ENCODE results near the gene IMPDH2. TPM values are rescaled to one million over a fixed set of nuclear protein-coding genes. Genes with fewer than 3 reads are reported as not detected.

The IMPDH2 gene
- total RNA-seq (10 to 100 TPM; 50.5 to 62.6 (median 60.5) TPM), polyA plus RNA-seq (34.7 TPM)
- long read RNA-seq, donor 1, transcript IMPDH2-201 (14 exons, 1,643 nt), result major isoform, 63 of 105 reads
- long read RNA-seq, donor 1, partial matches to known transcripts, result 3 of 105 reads
- long read RNA-seq, donor 1, other reads (novel, unspliced or antisense), result 39 of 105 reads
- long read RNA-seq, donor 2, transcript IMPDH2-201 (14 exons, 1,643 nt), result major isoform, 27 of 43 reads
- long read RNA-seq, donor 2, partial matches to known transcripts, result 3 of 43 reads
- long read RNA-seq, donor 2, other reads (novel, unspliced or antisense), result 13 of 43 reads
- long read RNA-seq, donor 3, transcript IMPDH2-201 (14 exons, 1,643 nt), result major isoform, 225 of 425 reads
- long read RNA-seq, donor 3, partial matches to known transcripts, result 7 of 425 reads
- long read RNA-seq, donor 3, other reads (novel, unspliced or antisense), result 192 of 425 reads
- long read RNA-seq, donor 4, transcript IMPDH2-201 (14 exons, 1,643 nt), result major isoform, 30 of 65 reads
- long read RNA-seq, donor 4, partial matches to known transcripts, result 4 of 65 reads
- long read RNA-seq, donor 4, other reads (novel, unspliced or antisense), result 30 of 65 reads

- Histone ChIP-seq H3K27me3 (ENCODE audit: control insufficient read depth, insufficient read depth) (no peaks in the 10 kb centered on the region), H3K4me1 (ENCODE audit: control insufficient read depth, insufficient read depth, low read length) (peaks cover 8% of the 10 kb centered on the region), H3K4me3 (ENCODE audit: low read length) (peak within 1 kb of the TSS; percentile 66), H3K27ac (ENCODE audit: low read length) (peak within 1 kb of the TSS; percentile 94), H3K9me3 (ENCODE audit: control insufficient read depth, low read length) (no peaks in the 10 kb centered on the region)
- DNase-seq (peak; percentile 94 to 98 (median 98)), ATAC-seq (peak; percentile 92 to 94)
- intact Hi-C loops (cut with DNase I), result no loop called here
- WGBS, result 3% methylated on average over 55 of the region's 55 CpGs
These were observed at the start of gene IMPDH2 for GRCh38 chr3:49028673-49029562. IMPDH2 (minus strand) TSS chr3:49029398; CDS start chr3:49029350, 48 bp downstream.

- Histone ChIP-seq H3K27me3 (ENCODE audit: control insufficient read depth, insufficient read depth) (no peaks in the 10 kb centered on the region), H3K27ac (ENCODE audit: low read length) (no peak overlapping the region), H3K9me3 (ENCODE audit: control insufficient read depth, low read length) (no peaks in the 10 kb centered on the region), H3K4me3 (ENCODE audit: low read length) (no peak overlapping the region), H3K4me1 (ENCODE audit: control insufficient read depth, insufficient read depth, low read length) (peaks cover 3% of the 10 kb centered on the region)
- no peak for ATAC-seq
- WGBS, result 85% methylated on average over 4 of the region's 4 CpGs
- no peak for DNase-seq
- intact Hi-C loops (cut with DNase I), result no loop called here
These were observed 47.4 kb upstream of the IMPDH2 start for GRCh38 chr3:49076646-49077045.

GRCh38 chr3:49076116-49076515 is 46.9 kb upstream of the IMPDH2 start:
- H3K4me1 ChIP-seq (ENCODE audit: control insufficient read depth, insufficient read depth, low read length), result peaks cover 3% of the 10 kb centered on the region

GRCh38 chr3:49058011-49058410 is 28.8 kb upstream of the IMPDH2 start:
- Histone ChIP-seq H3K4me3 (ENCODE audit: low read length) (no peak overlapping the region), H3K4me1 (ENCODE audit: control insufficient read depth, insufficient read depth, low read length) (no peaks in the 10 kb centered on the region), H3K9me3 (ENCODE audit: control insufficient read depth, low read length) (no peaks in the 10 kb centered on the region), H3K27ac (ENCODE audit: low read length) (no peak overlapping the region), H3K27me3 (ENCODE audit: control insufficient read depth, insufficient read depth) (no peaks in the 10 kb centered on the region)
- intact Hi-C loops (cut with DNase I), result no loop called here
- DNase-seq (no peak), ATAC-seq (no peak)
- 81% methylated on average over 7 of the region's 7 CpGs for WGBS

More at GRCh38 chr3:49076116-49076515, 46.9 kb upstream of the IMPDH2 start:
- Histone ChIP-seq H3K4me3 (ENCODE audit: low read length) (no peak overlapping the region), H3K9me3 (ENCODE audit: control insufficient read depth, low read length) (no peaks in the 10 kb centered on the region), H3K27ac (ENCODE audit: low read length) (no peak overlapping the region), H3K27me3 (ENCODE audit: control insufficient read depth, insufficient read depth) (no peaks in the 10 kb centered on the region)
- 95% methylated on average over 13 of the region's 13 CpGs for WGBS
- ATAC-seq (no peak), DNase-seq (no peak)
- intact Hi-C loops (cut with DNase I), result no loop called here

- Histone ChIP-seq H3K27ac (ENCODE audit: low read length) (no peak overlapping the region), H3K27me3 (ENCODE audit: control insufficient read depth, insufficient read depth) (no peaks in the 10 kb centered on the region), H3K9me3 (ENCODE audit: control insufficient read depth, low read length) (no peaks in the 10 kb centered on the region), H3K4me3 (ENCODE audit: low read length) (no peak overlapping the region), H3K4me1 (ENCODE audit: control insufficient read depth, insufficient read depth, low read length) (no peaks in the 10 kb centered on the region)
- intact Hi-C loops (cut with DNase I), result no loop called here
- WGBS, result 96% methylated on average over 10 of the region's 10 CpGs
- ATAC-seq (peak in 1 of 2 donors; percentile 35), DNase-seq (no peak)
These were observed 28.1 kb upstream of the IMPDH2 start for GRCh38 chr3:49057268-49057667.

DNA sequence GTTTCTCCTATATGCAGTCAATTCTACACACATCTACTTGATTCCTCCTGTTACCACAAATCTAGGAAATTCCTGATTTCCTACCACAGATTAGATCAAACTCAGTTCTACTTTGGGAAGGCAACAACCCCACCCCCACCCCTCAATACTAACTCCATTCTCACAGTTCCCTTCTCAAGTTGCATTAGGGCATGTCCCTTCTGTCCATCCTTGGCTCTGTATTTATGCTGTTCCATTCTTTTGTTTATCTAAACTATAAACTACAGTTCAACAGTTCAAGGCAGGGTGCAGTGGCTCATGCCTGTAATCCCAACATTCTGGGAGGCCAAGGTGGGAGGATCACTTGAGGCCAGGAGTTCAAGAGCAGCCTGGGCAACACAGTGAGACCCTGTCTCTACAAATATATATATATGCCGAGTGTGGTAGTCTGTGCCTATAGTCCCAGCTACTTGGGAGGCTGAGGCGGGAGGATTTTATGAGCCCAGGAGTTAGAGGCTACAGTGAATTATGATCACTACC is 25.2 kb upstream of the IMPDH2 start:
- ATAC-seq (no peak), DNase-seq (no peak)
- WGBS, result 96% methylated on average over 2 of the region's 2 CpGs
- Histone ChIP-seq H3K27ac (ENCODE audit: low read length) (no peak overlapping the region), H3K4me1 (ENCODE audit: control insufficient read depth, insufficient read depth, low read length) (no peaks in the 10 kb centered on the region), H3K9me3 (ENCODE audit: control insufficient read depth, low read length) (no peaks in the 10 kb centered on the region), H3K27me3 (ENCODE audit: control insufficient read depth, insufficient read depth) (no peaks in the 10 kb centered on the region), H3K4me3 (ENCODE audit: low read length) (no peak overlapping the region)
- intact Hi-C loops (cut with DNase I), result no loop called here

DNA sequence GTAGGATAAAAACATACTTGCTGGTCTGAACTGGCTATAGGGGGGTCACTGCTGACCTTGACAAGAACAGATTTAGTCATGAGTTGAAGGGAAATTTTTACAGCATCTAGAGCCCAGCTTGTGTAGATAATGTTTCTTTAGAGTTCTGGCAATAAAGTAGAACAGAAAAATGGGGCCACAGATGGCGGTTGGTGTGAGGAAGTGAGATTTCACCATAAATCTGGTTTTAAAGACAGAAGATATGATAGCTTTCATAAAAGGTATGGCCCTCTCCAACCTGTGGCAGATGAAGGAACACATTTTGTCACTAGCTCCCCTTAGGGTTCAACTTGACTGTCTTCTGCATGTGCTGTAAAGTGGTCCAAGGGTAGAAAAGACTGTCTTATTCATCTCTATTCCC is 24.3 kb upstream of the IMPDH2 start:
- Histone ChIP-seq H3K4me1 (ENCODE audit: control insufficient read depth, insufficient read depth, low read length) (no peaks in the 10 kb centered on the region), H3K27me3 (ENCODE audit: control insufficient read depth, insufficient read depth) (no peaks in the 10 kb centered on the region), H3K27ac (ENCODE audit: low read length) (no peak overlapping the region), H3K9me3 (ENCODE audit: control insufficient read depth, low read length) (no peaks in the 10 kb centered on the region), H3K4me3 (ENCODE audit: low read length) (no peak overlapping the region)
- intact Hi-C loops (cut with DNase I), result no loop called here
- no peak for DNase-seq
- 95% methylated on average over 1 of the region's 1 CpG for WGBS
- no peak for ATAC-seq

DNA sequence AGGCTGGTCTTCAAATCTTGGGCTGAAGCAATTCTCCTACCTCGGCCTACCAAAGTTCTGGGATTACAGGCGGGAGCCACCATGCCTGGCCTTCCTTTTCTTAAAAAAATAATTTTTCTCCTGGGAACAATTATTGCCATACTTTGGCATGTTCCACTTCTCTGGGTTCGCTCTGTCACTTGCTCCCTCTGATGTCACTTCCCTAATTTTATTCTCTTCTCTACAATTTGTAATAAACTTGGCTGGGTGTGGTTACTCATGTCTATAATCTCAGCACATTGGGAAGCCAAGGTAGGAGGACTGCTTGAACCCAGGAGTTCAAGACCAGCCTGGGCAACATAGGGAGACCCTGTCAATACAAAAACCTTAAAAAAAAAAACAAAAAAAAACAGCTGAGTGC is 6.1 kb upstream of the IMPDH2 start:
- no peak overlapping the region for H3K4me3 ChIP-seq (ENCODE audit: low read length)
- H3K27me3 ChIP-seq (ENCODE audit: control insufficient read depth, insufficient read depth), result no peaks in the 10 kb centered on the region
- no peak for DNase-seq
- ATAC-seq, result no peak
- 89% methylated on average over 3 of the region's 3 CpGs for WGBS
- no peak overlapping the region for H3K27ac ChIP-seq (ENCODE audit: low read length)
- no peaks in the 10 kb centered on the region for H3K4me1 ChIP-seq (ENCODE audit: control insufficient read depth, insufficient read depth, low read length)
- H3K9me3 ChIP-seq (ENCODE audit: control insufficient read depth, low read length), result no peaks in the 10 kb centered on the region
- intact Hi-C loops (cut with DNase I), result no loop called here

DNA sequence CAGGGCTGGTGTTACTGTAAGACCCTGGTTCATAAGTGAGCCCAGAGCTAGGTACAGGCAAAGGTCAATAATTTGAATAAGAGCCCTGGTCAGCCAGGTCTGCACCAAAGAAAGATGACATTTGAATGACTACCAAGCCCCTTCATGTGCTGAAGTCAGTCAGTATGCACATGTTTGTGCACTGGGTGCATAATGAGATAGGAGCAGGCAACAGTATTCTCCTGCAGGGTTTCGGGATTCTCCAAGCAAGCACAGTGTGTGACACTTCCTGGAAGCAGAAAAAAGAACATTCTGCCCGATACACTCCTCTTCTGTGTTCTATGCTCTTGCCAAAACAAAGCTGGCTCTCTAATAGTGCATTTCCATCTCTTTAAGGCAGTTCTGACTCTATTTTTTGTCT is 5.5 kb upstream of the IMPDH2 start:
- Histone ChIP-seq H3K27me3 (ENCODE audit: control insufficient read depth, insufficient read depth) (no peaks in the 10 kb centered on the region), H3K9me3 (ENCODE audit: control insufficient read depth, low read length) (no peaks in the 10 kb centered on the region), H3K27ac (ENCODE audit: low read length) (no peak overlapping the region), H3K4me3 (ENCODE audit: low read length) (no peak overlapping the region), H3K4me1 (ENCODE audit: control insufficient read depth, insufficient read depth, low read length) (no peaks in the 10 kb centered on the region)
- ATAC-seq (no peak), DNase-seq (no peak)
- intact Hi-C loops (cut with DNase I), result no loop called here
- 90% methylated on average over 2 of the region's 2 CpGs for WGBS

GRCh38 chr3:49032646-49033304 is 3.6 kb upstream of the IMPDH2 start:
- Histone ChIP-seq H3K9me3 (ENCODE audit: control insufficient read depth, low read length) (no peaks in the 10 kb centered on the region), H3K27me3 (ENCODE audit: control insufficient read depth, insufficient read depth) (no peaks in the 10 kb centered on the region), H3K27ac (ENCODE audit: low read length) (no peak overlapping the region), H3K4me1 (ENCODE audit: control insufficient read depth, insufficient read depth, low read length) (peaks cover 8% of the 10 kb centered on the region), H3K4me3 (ENCODE audit: low read length) (no peak overlapping the region)
- WGBS, result 85% methylated on average over 6 of the region's 6 CpGs
- intact Hi-C loops (cut with DNase I), result no loop called here
- ATAC-seq, result no peak
- no peak for DNase-seq
